ENCODE measurements around the gene NCS1.

The NCS1 gene

GRCh38 chr9:130147910-130148309 is 24.3 kb upstream of the NCS1 start:
- DNase-seq (ENCODE audit: low spot score) = no peak

DNA sequence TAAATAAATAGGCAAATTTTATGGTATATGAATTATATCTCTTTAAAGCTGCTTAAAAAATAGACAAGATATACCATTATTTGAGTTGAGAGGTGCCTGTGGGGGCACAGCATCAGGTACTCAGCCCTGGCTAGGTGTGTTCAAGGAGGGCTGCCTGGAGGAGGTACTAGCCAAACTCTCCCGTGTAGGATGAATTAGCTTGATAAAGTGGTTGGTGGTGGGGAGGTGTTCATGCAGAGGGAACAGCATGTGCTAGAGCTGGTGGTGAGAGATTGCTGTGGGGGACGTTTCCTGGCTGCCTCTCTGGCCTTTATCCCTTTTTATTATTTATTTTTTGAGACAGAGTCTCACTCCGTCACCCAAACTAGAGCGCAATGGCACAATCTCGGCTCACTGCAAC is 23.2 kb upstream of the NCS1 start:
- no peak for DNase-seq (ENCODE audit: low spot score)

DNA sequence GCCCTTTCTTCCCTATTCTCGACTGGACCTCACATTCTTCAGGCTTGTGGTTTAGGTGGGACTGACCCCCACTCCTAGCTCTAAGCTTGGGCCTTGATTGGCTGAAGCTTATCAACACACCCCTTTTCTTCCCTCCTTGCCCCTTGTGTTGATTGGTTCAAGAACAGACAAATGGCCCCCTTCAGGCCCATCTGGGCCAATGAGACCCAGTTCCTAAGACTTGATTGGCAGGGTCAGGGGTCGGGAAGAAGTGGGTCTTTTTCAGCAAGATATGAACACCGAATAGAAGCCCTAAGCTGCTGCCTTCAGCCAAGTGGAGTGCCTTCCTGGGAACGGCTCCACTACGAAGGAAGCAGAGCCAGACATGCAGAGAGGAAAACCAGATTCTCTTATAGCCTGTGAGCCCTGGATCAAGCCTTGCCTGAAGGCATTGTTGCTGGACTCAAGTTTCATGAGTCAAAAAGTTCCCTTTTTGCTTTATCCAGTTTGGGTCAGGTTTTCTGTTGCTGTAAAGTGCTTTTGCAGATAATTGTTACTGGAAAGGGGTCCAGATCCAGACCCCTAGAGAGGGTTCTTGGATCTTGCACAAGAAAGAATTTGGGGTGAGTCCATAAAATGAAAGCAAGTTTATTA is 22.4 kb upstream of the NCS1 start:
- no peak for DNase-seq (ENCODE audit: low spot score)

GRCh38 chr9:130150779-130151382 is 21.3 kb upstream of the NCS1 start:
- no peak for DNase-seq (ENCODE audit: low spot score)

DNA sequence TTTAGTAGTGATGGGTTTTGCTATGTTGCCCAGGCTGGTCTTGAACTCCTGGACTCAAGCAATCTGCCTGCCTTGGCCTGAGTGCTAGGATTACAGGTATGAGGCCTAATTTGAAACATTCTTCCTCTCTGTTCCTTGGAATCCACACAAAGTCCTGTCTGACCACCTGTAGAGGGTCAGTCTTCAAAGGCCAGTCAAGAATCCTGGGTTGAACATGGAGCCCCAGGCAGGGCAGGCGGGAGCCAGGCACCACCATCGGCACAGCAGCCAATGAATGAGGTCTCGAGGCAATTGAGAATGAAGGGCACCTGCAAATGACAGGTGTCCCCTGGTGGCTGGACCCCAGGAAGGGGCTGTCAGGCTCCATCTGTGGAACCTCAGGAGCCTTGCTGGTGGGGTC is 17.4 kb upstream of the NCS1 start:
- no peak for DNase-seq (ENCODE audit: low spot score)

DNA sequence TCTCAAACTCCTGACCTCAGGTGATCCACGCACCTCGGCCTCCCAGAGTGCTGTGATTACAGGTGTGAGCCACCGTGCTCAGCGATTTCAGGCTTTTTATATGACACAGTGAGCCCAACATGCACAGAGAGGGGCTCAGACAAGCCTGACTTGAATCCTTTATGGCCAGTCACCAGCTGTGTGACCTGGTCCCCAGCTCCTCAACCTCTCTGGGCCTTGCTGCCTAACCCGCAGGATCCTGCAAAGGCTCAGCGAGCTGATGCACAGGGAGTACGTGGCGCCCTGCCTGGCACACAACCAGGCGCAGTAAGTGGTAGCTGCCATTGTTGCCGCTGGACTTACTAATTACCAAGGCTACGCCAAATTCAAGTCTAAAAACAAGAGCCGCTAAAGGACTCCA is 16.6 kb upstream of the NCS1 start:
- no peak for DNase-seq (ENCODE audit: low spot score)

DNA sequence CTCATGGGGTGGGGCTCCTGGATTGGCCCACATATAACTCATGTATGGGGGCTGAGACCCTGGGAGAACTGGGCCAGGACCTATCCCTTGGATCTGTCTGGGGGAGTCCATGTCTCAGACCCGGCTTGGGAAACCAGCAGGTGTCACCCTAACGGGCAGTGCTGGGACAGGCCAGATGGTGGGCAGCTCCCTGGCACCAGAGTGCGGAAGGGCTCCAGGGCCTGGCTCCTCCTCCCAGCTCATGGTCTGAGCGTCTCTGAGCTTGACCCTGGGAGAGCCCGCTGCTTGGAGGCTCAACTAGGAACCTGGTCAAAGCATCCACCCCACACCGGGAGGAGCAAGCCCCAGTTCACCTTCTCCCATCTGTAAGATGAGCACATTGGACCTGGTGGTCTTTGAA is 15.5 kb upstream of the NCS1 start:
- no peak for DNase-seq (ENCODE audit: low spot score)

- no peak for DNase-seq (ENCODE audit: low spot score)
Measured at GRCh38 chr9:130157079-130157478, 15.1 kb upstream of the NCS1 start.

GRCh38 chr9:130158001-130158400 is 14.2 kb upstream of the NCS1 start:
- DNase-seq (ENCODE audit: low spot score) = no peak

- no peak for DNase-seq (ENCODE audit: low spot score)
Measured at GRCh38 chr9:130159057-130159456, 13.1 kb upstream of the NCS1 start.

GRCh38 chr9:130159915-130160670 is 12.1 kb upstream of the NCS1 start:
- DNase-seq (ENCODE audit: low spot score) = no peak

DNA sequence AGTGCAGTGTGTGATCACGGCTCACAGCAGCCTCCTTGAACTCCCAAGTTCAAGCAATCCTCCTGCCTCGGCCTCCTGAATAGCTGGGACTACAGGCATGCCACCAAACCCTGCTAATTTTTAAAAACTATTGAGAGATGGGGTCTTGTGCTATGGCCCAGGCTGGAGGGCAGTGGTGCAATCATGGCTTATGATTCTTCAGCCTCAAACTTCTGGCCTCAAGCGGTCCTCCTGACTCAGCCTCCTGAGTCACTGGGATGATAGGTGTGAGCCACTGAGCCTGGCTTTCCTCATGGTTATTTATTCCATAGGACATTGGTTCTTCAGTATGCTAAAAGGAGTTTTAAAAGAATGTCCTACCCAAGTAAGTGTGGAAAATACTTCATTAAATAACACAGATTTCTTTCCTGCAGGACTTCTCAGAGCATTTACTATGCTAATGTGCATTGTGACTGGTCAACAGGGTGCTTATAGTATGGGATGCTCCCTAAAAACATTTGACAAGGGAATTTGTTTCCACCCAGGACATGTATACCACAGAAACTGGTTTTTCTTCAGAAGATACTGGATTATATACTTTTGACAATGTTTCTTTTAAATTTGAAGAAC is 11.2 kb upstream of the NCS1 start:
- no peak for DNase-seq (ENCODE audit: low spot score)

DNA sequence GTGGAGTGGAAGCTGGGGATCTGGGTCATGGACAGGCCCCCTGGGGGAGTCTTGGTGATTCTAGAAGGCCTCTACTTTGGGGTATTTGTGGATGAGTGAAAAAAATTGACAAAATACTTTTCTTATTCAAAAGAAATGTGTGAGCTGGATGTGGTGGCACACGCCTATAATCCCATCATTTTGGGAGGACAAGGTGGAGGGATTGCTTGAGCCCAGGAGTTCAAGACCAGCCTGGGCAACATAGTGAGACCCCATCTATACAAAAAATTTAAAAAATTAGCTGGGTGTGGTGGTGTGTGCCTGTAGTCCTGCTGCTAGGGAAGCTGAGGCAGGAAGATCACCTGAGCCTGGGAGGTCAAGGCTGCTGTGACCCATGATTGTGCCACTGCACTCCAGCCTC is 6.6 kb upstream of the NCS1 start:
- DNase-seq (ENCODE audit: low spot score) = no peak

GRCh38 chr9:130166399-130166798 is 5.8 kb upstream of the NCS1 start:
- DNase-seq (ENCODE audit: low spot score) = no peak

GRCh38 chr9:130167927-130168326 is 4.3 kb upstream of the NCS1 start:
- DNase-seq (ENCODE audit: low spot score) = no peak

GRCh38 chr9:130171226-130172148 is 717 bp upstream of the NCS1 start:
- DNase-seq (ENCODE audit: low spot score) = no peak

DNA sequence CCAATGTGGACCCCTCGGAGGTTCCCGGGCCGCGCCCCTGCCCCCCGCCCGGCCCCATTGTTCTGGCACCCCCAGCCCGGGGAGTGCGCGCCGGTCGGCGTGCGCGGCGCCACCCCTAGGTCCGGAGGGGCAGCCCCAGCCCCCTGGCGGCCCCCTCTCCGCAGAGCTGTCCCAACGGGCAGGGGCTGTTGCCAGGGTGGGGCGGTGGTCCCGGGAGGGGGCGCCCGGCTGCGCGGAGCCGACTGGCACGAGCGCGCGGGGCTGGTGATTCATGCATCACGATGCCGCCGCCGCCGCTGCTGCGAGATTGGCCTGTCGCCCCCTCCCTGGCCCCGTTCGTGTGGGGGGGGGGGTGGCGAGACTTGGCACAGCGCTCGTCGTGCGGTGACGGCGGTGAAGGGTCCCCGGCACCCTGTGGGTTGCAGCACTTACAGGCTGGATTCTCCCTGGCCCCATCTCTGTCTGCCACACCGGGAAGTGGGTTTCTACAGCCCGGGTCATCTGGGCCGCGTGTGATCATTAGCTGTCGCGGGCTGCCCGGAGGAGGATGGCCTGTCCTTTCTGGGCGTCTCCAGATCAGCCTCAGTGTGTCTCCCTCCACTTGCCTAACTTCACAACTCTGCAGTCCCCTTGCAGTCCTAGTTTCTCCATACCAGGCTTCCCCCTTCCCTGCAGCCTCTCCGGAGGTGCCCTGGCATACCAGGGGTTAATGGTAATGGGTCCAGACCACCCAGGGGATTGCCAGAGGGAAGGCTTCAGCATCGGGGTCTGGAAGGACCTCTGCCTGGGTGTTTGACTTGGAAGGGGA is 858 bp downstream of the NCS1 start:
- no peak for DNase-seq (ENCODE audit: low spot score)

DNA sequence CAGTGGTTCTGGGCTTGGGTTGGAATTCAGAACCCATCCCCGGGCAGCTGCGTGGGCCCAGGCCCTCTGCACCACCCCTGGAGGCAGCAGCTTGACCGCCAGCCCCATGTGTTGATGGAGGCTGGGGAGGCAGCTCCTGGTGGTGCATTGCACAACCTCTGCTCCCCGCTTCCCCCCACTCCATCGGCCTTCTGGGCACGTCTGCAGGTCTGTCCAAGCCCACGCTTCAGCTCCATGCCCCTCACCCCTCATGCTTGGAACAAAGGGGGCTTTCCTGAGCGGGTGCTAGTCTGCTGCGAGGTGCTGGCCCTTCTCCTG is 1.4 kb downstream of the NCS1 start:
- DNase-seq (ENCODE audit: low spot score) = no peak

DNA sequence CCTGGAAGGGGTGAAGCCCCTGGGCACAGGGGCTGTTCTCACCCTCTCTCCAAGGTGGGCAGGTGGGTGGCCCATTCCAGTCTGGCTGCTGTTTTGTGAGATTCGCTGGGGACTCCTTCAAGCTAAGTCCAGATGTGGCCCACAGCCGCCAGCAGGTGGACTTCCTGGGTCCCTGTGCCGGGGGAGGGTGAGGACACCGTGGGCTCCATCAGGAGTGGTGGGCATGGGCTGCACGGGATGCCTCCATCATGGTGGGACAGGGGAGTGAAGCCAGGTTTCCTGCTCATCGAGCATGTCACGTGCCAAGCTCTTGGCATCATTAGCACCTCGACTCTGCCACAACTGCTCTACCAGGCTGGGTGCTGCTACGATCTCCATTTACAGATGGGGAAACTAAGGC is 1.8 kb downstream of the NCS1 start:
- DNase-seq (ENCODE audit: low spot score) = no peak

DNA sequence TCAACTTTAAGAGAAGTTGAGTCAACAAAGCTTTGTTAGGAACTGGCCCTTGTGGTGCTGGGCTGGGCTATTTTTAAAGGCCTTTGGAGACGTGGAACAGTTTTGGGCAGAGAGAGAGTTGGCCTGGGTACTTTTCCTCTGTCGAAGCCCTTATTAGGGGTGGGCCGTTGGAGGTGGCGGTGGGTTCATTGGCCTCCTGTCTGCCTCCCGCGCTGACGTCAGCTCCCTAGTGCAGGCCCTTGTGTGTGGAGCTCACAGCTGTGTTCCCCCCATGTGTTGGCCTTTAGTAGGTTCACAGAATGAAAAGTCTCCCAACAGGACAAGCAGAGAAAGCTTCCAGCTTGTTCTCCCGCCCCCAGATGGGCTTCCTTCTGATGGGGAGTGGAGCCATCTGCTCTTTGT is 2.7 kb downstream of the NCS1 start:
- DNase-seq (ENCODE audit: low spot score) = no peak

DNA sequence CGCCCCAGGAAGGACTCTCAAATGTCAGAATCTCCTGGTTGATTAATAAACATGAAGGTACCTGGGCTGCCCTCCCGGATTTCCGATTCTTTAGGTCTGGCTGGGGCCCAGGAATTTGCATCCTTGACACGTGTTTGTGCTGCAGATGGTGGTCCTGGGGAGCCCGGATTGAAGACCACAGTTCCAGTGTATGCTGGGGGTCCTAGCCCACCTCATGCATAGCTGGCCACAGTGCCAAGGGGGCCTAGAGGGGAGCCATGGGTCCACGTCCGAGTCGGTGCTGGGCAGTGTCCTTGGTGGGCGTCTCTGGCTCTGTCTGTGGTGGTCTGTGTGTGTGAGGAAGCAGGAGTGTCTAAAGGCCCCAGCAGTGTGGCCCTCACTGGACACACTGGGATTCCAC is 3.2 kb downstream of the NCS1 start:
- no peak for DNase-seq (ENCODE audit: low spot score)

All from SW480 (cell line).